Keratinocyte (primary cell): Measurements from ENCODE around the gene TTPAL. TPM values are rescaled to one million over a fixed set of nuclear protein-coding genes. Genes with fewer than 3 reads are reported as not detected.

Experiments used
- DNase-seq: peaks from one replicate; pipeline ENCODE4 v3.0.0-alpha.2; 2011; ENCODE audit warnings: low read depth, missing footprints, low spot score
- FAIRE-seq: peaks from 2 replicates; lab custom pipeline; 2011; peaks lifted over from hg19 to GRCh38; lab: Jason Lieb, UNC
- H2AFZ ChIP-seq: 2 replicates; pipeline ENCODE4 v1.6.0; 2012; ENCODE audit warnings: low read length, control low read depth, inconsistent platforms; ENCODE audit not compliant: control insufficient read depth
- H3K27ac ChIP-seq: 2 replicates; pipeline ENCODE4 v1.5.1; 2011; ENCODE audit warnings: low read length; ENCODE audit not compliant: control insufficient read depth, insufficient read depth
- H3K27me3 ChIP-seq: 3 replicates; pipeline ENCODE4 v1.6.0; 2011; ENCODE audit warnings: low read length; ENCODE audit not compliant: control insufficient read depth, insufficient read depth; ENCODE audit errors: extremely low read depth
- H3K36me3 ChIP-seq, 2 experiments: 2 replicates in 1 of 2; 3 replicates in 1 of 2; pipeline ENCODE4 v1.5.1; 2011; ENCODE audit warnings: low read length in 2 of 2, mild to moderate bottlenecking in 1 of 2; ENCODE audit not compliant: control insufficient read depth in 2 of 2, insufficient read depth in 2 of 2; ENCODE audit errors: extremely low read depth in 1 of 2
- H3K4me1 ChIP-seq: 3 replicates; pipeline ENCODE4 v1.5.1; 2011; ENCODE audit warnings: low read length; ENCODE audit not compliant: control insufficient read depth, insufficient read depth; ENCODE audit errors: extremely low read depth
- H3K4me2 ChIP-seq: 3 replicates; pipeline ENCODE4 v1.6.0; 2011; ENCODE audit warnings: low read depth, low read length; ENCODE audit not compliant: control insufficient read depth, insufficient read depth; ENCODE audit errors: extremely low read depth
- H3K4me3 ChIP-seq, 3 experiments: fragments of 200-600 bp in 1 of 3; sonication (generic) in 1 of 3; 2 replicates in 2 of 3; 3 replicates in 1 of 3; pipeline ENCODE4 v1.5.1; 2011 to 2016; ENCODE audit warnings: low read length in 3 of 3, mild to moderate bottlenecking in 3 of 3, control low read depth in 2 of 3, inconsistent platforms in 1 of 3, low read depth in 1 of 3, mixed read lengths in 1 of 3, mixed run types in 1 of 3, moderate library complexity in 1 of 3; ENCODE audit not compliant: control insufficient read depth in 2 of 3, insufficient read depth in 2 of 3; ENCODE audit errors: extremely low read depth in 1 of 3
- H3K79me2 ChIP-seq: 2 replicates; pipeline ENCODE4 v1.6.0; 2012; ENCODE audit warnings: low read length; ENCODE audit not compliant: control insufficient read depth, insufficient read depth
- H3K9ac ChIP-seq: 3 replicates; pipeline ENCODE4 v1.6.0; 2011; ENCODE audit warnings: low read length; ENCODE audit not compliant: control insufficient read depth, insufficient read depth; ENCODE audit errors: extremely low read depth
- H3K9me1 ChIP-seq: 3 replicates; pipeline ENCODE4 v1.6.0; 2011; ENCODE audit warnings: low read length; ENCODE audit not compliant: control insufficient read depth, insufficient read depth; ENCODE audit errors: extremely low read depth
- H3K9me3 ChIP-seq: 2 replicates; pipeline ENCODE4 v1.5.1; 2012; ENCODE audit warnings: low read depth, low read length; ENCODE audit not compliant: control insufficient read depth
- H4K20me1 ChIP-seq: 3 replicates; pipeline ENCODE4 v1.6.0; 2011; ENCODE audit warnings: low read length; ENCODE audit not compliant: control insufficient read depth, insufficient read depth; ENCODE audit errors: extremely low read depth
- EZH2 ChIP-seq: IDR thresholded peaks from one replicate; pipeline ENCODE4 v1.6.1; 2012; ENCODE audit warnings: inconsistent platforms, mild to moderate bottlenecking, low read length, moderate library complexity
- dilution Hi-C: fragments of 300-500 bp; cut with MboI; formaldehyde crosslinking; loops from one replicate; pipeline ENCODE4 v1.7.0; 2020; ENCODE audit warnings: low sequenced_read_pairs; ENCODE audit not compliant: extremely low pct_ligation_motif_present
- polyA plus RNA-seq, 5 experiments: library from polyadenylated mRNA; depleted of rRNA in 3 of 5; stranded (reverse) in 3 of 5; stranded (forward) in 1 of 5; unstranded in 1 of 5; fragments of >200 nt; gene quantifications; 1 replicate in 1 of 5; 2 replicates in 3 of 5; 3 replicates in 1 of 5; pipeline versions ENCODE4 v1.2.1 to v1.2.3, GENCODE V29; 2011 to 2012; ENCODE audit warnings: missing spikeins in 2 of 5, low read depth in 1 of 5, low replicate concordance in 1 of 5
- TF ChIP-seq, protein P1 (sequence below), 3 experiments: IDR thresholded peaks in 1 of 3; conservative IDR thresholded peaks in 1 of 3; optimal IDR thresholded peaks in 1 of 3; 2 replicates in 2 of 3; 3 replicates in 1 of 3; pipeline versions ENCODE3 to v1.5.1; 2011; ENCODE audit warnings: low read length in 3 of 3, mild to moderate bottlenecking in 3 of 3, moderate library complexity in 2 of 3, control low read depth in 1 of 3, inconsistent platforms in 1 of 3; ENCODE audit not compliant: insufficient read depth in 2 of 3; ENCODE audit errors: extremely low read depth in 1 of 3

TTPAL gene
- polyA plus RNA-seq, 1 donor (not counting 4 experiments of a cell fraction or from before 2014, with no cell fraction given) = 20.0 TPM

DNA sequence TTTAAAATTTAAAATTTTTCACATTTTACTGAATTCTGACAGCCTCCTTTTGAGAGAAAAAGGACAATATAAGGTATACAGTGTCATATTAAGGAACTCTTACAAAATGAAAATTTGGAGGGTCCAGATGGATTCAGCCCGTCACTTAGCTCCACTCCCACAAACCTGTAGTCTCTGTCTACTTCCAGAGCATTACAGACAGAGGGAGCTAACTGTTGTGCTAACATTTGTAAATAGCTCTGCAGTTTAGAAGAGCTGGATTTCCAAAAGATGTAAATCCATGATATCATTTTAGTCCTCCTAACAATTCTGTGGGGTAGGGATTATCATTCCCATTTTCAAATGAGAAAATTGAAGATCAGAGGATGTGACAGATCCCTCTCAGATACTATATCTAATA lies 62.3 kb downstream of the TTPAL start:
- Histone ChIP-seq H3K9me1 (no peaks in the 10 kb centered on the region), H3K9me3 (no peaks in the 10 kb centered on the region), H3K4me3 (no peak overlapping the region), H4K20me1 (no peaks in the 10 kb centered on the region), H3K27me3 (no peaks in the 10 kb centered on the region), H3K27ac (no peak overlapping the region), H3K4me2 (no peak overlapping the region), H3K4me1 (peaks cover under 1% of the 10 kb centered on the region), H3K9ac (no peak overlapping the region), H2AFZ (no peak overlapping the region), H3K79me2 (no peaks in the 10 kb centered on the region), H3K36me3 (no peaks in the 10 kb centered on the region)
- FAIRE-seq (no peak), DNase-seq (no peak)
- TF ChIP-seq, protein P1, sequence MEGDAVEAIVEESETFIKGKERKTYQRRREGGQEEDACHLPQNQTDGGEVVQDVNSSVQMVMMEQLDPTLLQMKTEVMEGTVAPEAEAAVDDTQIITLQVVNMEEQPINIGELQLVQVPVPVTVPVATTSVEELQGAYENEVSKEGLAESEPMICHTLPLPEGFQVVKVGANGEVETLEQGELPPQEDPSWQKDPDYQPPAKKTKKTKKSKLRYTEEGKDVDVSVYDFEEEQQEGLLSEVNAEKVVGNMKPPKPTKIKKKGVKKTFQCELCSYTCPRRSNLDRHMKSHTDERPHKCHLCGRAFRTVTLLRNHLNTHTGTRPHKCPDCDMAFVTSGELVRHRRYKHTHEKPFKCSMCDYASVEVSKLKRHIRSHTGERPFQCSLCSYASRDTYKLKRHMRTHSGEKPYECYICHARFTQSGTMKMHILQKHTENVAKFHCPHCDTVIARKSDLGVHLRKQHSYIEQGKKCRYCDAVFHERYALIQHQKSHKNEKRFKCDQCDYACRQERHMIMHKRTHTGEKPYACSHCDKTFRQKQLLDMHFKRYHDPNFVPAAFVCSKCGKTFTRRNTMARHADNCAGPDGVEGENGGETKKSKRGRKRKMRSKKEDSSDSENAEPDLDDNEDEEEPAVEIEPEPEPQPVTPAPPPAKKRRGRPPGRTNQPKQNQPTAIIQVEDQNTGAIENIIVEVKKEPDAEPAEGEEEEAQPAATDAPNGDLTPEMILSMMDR (optimal IDR thresholded peaks at IDR 0.05 in 1 of 3, IDR thresholded peaks at IDR 0.05 in 1 of 3, conservative IDR thresholded peaks at IDR 0.05 in 1 of 3; ENCODE audit: extremely low read depth in 1 of 3, insufficient read depth in 2 of 3, low read length in 3 of 3) = no peak
- TF ChIP-seq EZH2 = no peak
- dilution Hi-C loops = no loop called here

DNA sequence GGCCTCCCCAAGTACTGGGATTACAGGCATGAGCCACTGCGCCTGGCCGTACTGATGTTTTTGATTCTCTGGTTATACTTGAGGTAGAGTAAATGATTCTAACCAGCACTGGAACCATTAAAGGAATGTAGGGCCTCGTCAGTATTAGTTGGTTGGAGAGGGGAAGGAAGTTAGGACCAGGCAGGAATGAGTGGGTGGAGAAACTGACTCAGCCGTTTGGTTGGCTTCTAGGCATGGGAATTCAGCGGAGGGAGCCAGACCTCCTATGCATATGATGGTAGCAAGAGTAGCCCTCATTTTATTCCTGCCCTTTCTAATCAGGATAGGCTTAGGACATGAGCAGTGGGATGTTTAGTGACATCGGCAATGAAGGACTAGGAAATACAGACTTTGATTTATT lies 65.2 kb downstream of the TTPAL start:
- H3K36me3 ChIP-seq = no peaks in the 10 kb centered on the region
- no peaks in the 10 kb centered on the region for H3K9me3 ChIP-seq
- no peak overlapping the region for H2AFZ ChIP-seq
- no peaks in the 10 kb centered on the region for H3K4me1 ChIP-seq
- no peaks in the 10 kb centered on the region for H3K27me3 ChIP-seq
- no peak for TF ChIP-seq EZH2
- TF ChIP-seq, protein P1 (optimal IDR thresholded peaks at IDR 0.05 in 1 of 3, IDR thresholded peaks at IDR 0.05 in 1 of 3, conservative IDR thresholded peaks at IDR 0.05 in 1 of 3; ENCODE audit: extremely low read depth in 1 of 3, insufficient read depth in 2 of 3, low read length in 3 of 3) = no peak
- no peak overlapping the region for H3K9ac ChIP-seq
- dilution Hi-C loops = no loop called here
- no peaks in the 10 kb centered on the region for H3K9me1 ChIP-seq
- H3K27ac ChIP-seq = no peak overlapping the region
- DNase-seq = no peak
- H4K20me1 ChIP-seq = no peaks in the 10 kb centered on the region
- no peaks in the 10 kb centered on the region for H3K79me2 ChIP-seq
- FAIRE-seq = no peak
- no peak overlapping the region for H3K4me2 ChIP-seq
- no peak overlapping the region for H3K4me3 ChIP-seq
